ENCODE data around the gene LRRC55. TPM values are rescaled to one million over a fixed set of nuclear protein-coding genes. Genes with fewer than 3 reads are reported as not detected.

LRRC55 gene
- total and polyA plus RNA-seq, 9 donors, result 0.05 to 0.48 (median 0.11) TPM; not detected in 2

- H3K9me3 ChIP-seq, result no peaks in the 10 kb centered on the region
- no peak overlapping the region for H3K4me3 ChIP-seq
- no peak for DNase-seq
- 56 to 61% (median 59%) methylated on average over 5 of the region's 5 CpGs for WGBS, 3 donors
- TF ChIP-seq POLR2A (IDR thresholded peaks at IDR 0.05) (no peak), EP300 (IDR thresholded peaks at IDR 0.05) (no peak), CTCF (IDR thresholded peaks at IDR 0.05) (no peak)
- no peaks in the 10 kb centered on the region for H3K4me1 ChIP-seq (ENCODE audit: insufficient read depth)
- no peak overlapping the region for H3K27ac ChIP-seq
- intact Hi-C loops (cut with DNase I), result no loop called here
- H3K27me3 ChIP-seq, result no peaks in the 10 kb centered on the region
- no peaks in the 10 kb centered on the region for H3K36me3 ChIP-seq
These were observed 20.4 kb upstream of the LRRC55 start for GRCh38 chr11:57161351-57161750.

- TF ChIP-seq EP300 (IDR thresholded peaks at IDR 0.05) (no peak), CTCF (IDR thresholded peaks at IDR 0.05) (no peak), POLR2A (IDR thresholded peaks at IDR 0.05) (no peak)
- Histone ChIP-seq H3K27me3 (no peaks in the 10 kb centered on the region), H3K36me3 (no peaks in the 10 kb centered on the region), H3K27ac (no peak overlapping the region), H3K4me3 (no peak overlapping the region), H3K4me1 (ENCODE audit: insufficient read depth) (no peaks in the 10 kb centered on the region), H3K9me3 (no peaks in the 10 kb centered on the region)
- intact Hi-C loops (cut with DNase I), result no loop called here
- 69 to 71% (median 70%) methylated on average over 6 of the region's 6 CpGs for WGBS, 3 donors
- DNase-seq, result no peak
These were observed 19.4 kb upstream of the LRRC55 start for GRCh38 chr11:57162179-57162898.

GRCh38 chr11:57163160-57163868, 18.4 kb upstream of the LRRC55 start:
- Histone ChIP-seq H3K4me1 (ENCODE audit: insufficient read depth) (no peaks in the 10 kb centered on the region), H3K9me3 (no peaks in the 10 kb centered on the region), H3K27ac (no peak overlapping the region), H3K36me3 (no peaks in the 10 kb centered on the region), H3K4me3 (no peak overlapping the region), H3K27me3 (no peaks in the 10 kb centered on the region)
- TF ChIP-seq EP300 (IDR thresholded peaks at IDR 0.05), result no peak
- no peak for TF ChIP-seq CTCF (IDR thresholded peaks at IDR 0.05)
- TF ChIP-seq POLR2A (IDR thresholded peaks at IDR 0.05), result no peak
- WGBS, 3 donors, result 69 to 74% (median 70%) methylated on average over 6 of the region's 6 CpGs
- intact Hi-C loops (cut with DNase I), result no loop called here
- DNase-seq, result no peak

GRCh38 chr11:57164317-57164716, 17.4 kb upstream of the LRRC55 start:
- Histone ChIP-seq H3K4me3 (no peak overlapping the region), H3K9me3 (no peaks in the 10 kb centered on the region), H3K4me1 (ENCODE audit: insufficient read depth) (no peaks in the 10 kb centered on the region), H3K27ac (no peak overlapping the region), H3K36me3 (no peaks in the 10 kb centered on the region), H3K27me3 (no peaks in the 10 kb centered on the region)
- no peak for TF ChIP-seq EP300 (IDR thresholded peaks at IDR 0.05)
- TF ChIP-seq CTCF (IDR thresholded peaks at IDR 0.05), result no peak
- no peak for TF ChIP-seq POLR2A (IDR thresholded peaks at IDR 0.05)
- no peak for DNase-seq
- intact Hi-C loops (cut with DNase I), result no loop called here
- 94 to 97% (median 95%) methylated on average over 1 of the region's 1 CpG for WGBS, 3 donors
